GM19452 (cell line): Measurements from ENCODE around the gene DDX23.

Experiments
- ATAC-seq: cut with Tn5 transposase; IDR thresholded peaks from one replicate; pipeline ENCODE4 v1.9.1; 2021; ENCODE audit not compliant: unreplicated experiment

The DDX23 gene

GRCh38 chr12:48800971-48801370 is 51.0 kb downstream of the DDX23 start:
- ATAC-seq: no peak

GRCh38 chr12:48800457-48800856 is 51.5 kb downstream of the DDX23 start:
- ATAC-seq: no peak

GRCh38 chr12:48796976-48797375 is 55.0 kb downstream of the DDX23 start:
- no peak for ATAC-seq

- ATAC-seq: peak; percentile 60
Observed at GRCh38 chr12:48795550-48796455, 56.2 kb downstream of the DDX23 start.

GRCh38 chr12:48794870-48795269 is 57.1 kb downstream of the DDX23 start:
- ATAC-seq: no peak

GRCh38 chr12:48793696-48794095 is 58.3 kb downstream of the DDX23 start:
- no peak for ATAC-seq

GRCh38 chr12:48789858-48790326 is 62.1 kb downstream of the DDX23 start:
- ATAC-seq: peak; percentile 17

GRCh38 chr12:48788854-48789775 is 62.8 kb downstream of the DDX23 start, which contains the start of gene ADCY6:
Gene ADCY6, minus strand, starts transcription at chr12:48789089. Its CDS starts 5,655 bp downstream, at chr12:48783434.
- ATAC-seq: peak; percentile 60

- no peak for ATAC-seq
Observed at GRCh38 chr12:48788524-48788853, 63.5 kb downstream of the DDX23 start.

- ATAC-seq: no peak
Observed at GRCh38 chr12:48787791-48788523, 64.0 kb downstream of the DDX23 start.

GRCh38 chr12:48786591-48787544 is 65.1 kb downstream of the DDX23 start:
- no peak for ATAC-seq

GRCh38 chr12:48783432-48783831 is 68.5 kb downstream of the DDX23 start:
- no peak for ATAC-seq

- ATAC-seq: no peak
Observed at GRCh38 chr12:48782457-48783395, 69.2 kb downstream of the DDX23 start.

- ATAC-seq: no peak
Observed at GRCh38 chr12:48781750-48782456, 70.1 kb downstream of the DDX23 start.

- no peak for ATAC-seq
Observed at GRCh38 chr12:48780381-48781025, 71.5 kb downstream of the DDX23 start.

GRCh38 chr12:48779869-48780268 is 72.1 kb downstream of the DDX23 start:
- no peak for ATAC-seq
